Activated B cell treated with CpG ODN at 0.5 μM for 24 hours (primary cell): Measurements from ENCODE around the gene CTSC. TPM values are rescaled to one million over a fixed set of nuclear protein-coding genes. Genes with fewer than 3 reads are reported as not detected.

Experiments used
- ATAC-seq: fragments of 200-7000 bp; cut with Tn5 transposase; one replicate; pipeline ENCODE4 v1.10.0; 2021; ENCODE audit warnings: low read depth, mild to moderate bottlenecking, moderate library complexity
- CTCF ChIA-PET: fragments of 350-600 bp; sonication (Branson Sonifier 250); formaldehyde crosslinking; loops from one replicate; lab custom pipeline; 2021; ENCODE audit warnings: antibody characterized with exemption; lab: Charles Lee
- POLR2A ChIA-PET: fragments of 350-600 bp; sonication (Branson Sonifier 250); formaldehyde crosslinking; loops from one replicate; lab custom pipeline; 2021; ENCODE audit warnings: antibody characterized with exemption; lab: Charles Lee
- DNase-seq: peaks from one replicate; pipeline ENCODE4 v3.0.0; 2022
- H3K27ac Mint-ChIP-seq: one replicate; pipeline ENCODE4 v1.8.0; 2020; ENCODE audit warnings: mixed read lengths
- H3K27me3 Mint-ChIP-seq: one replicate; pipeline ENCODE4 v1.8.0; 2021; ENCODE audit warnings: mixed read lengths
- H3K36me3 Mint-ChIP-seq: one replicate; pipeline ENCODE4 v1.8.0; 2021; ENCODE audit warnings: low read depth, mixed read lengths
- H3K4me1 Mint-ChIP-seq: one replicate; pipeline ENCODE4 v1.8.0; 2021; ENCODE audit warnings: mixed read lengths
- H3K4me3 Mint-ChIP-seq: one replicate; pipeline ENCODE4 v1.8.0; 2020; ENCODE audit warnings: mild to moderate bottlenecking, mixed read lengths
- H3K9me3 Mint-ChIP-seq: one replicate; pipeline ENCODE4 v1.8.0; 2020; ENCODE audit warnings: mixed read lengths
- intact Hi-C: fragments of 100-400 bp; cut with micrococcal nuclease; formaldehyde crosslinking; loops from one replicate; pipeline ENCODE4 v1.15.1; 2024
- total RNA-seq: library from RNA; stranded (reverse); gene quantifications from 2 replicates; pipeline ENCODE4 v1.2.3, GENCODE V29; 2022
- TF ChIP-seq, protein P1 (sequence below): fragments of 200-600 bp; IDR thresholded peaks from one replicate; pipeline ENCODE4 v1.8.0; 2022; ENCODE audit warnings: antibody characterized with exemption, mild to moderate bottlenecking

CTSC gene
- total RNA-seq, 1 donor from 2014 or later, result 31.2 TPM

DNA sequence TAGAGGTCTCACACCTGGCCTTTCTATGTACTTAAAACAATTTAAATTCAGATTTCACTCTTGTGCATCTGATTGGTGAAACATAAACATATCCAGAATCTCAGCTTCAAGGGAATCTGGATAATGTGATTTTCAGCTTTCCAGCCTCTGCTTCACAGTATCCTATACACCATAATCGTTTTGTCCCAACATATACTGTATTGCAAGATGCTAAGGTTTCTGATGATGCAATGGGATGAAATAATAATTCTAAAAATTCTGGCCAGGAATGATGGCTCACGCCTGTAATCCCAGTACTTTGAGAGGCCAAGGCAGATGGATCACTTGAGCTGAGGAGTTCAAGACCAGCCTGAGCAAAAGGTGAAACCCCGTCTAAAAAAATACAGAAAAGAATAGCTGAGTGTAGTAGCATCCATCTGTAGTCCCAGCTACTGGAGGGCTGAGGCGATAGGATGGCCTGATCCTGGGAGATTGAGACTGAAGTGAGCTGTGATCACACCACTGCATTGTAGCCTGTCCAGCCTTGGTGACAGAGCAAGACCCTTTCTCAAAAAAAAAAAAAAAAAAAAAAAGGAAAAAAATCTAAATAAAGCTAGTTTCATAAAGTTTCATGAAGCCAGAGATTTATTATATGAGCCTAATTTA lies 41.0 kb upstream of the CTSC start:
- ATAC-seq (no peak), DNase-seq (no peak)
- CTCF ChIA-PET, result no interaction called here
- intact Hi-C loops, result no loop called here
- POLR2A ChIA-PET, result interaction anchor here (0.6 kb wide), 1 partner anchor 19 kb away, joined by 3 read pairs; no protein-coding TSS in a partner anchor
- TF ChIP-seq, protein P1, sequence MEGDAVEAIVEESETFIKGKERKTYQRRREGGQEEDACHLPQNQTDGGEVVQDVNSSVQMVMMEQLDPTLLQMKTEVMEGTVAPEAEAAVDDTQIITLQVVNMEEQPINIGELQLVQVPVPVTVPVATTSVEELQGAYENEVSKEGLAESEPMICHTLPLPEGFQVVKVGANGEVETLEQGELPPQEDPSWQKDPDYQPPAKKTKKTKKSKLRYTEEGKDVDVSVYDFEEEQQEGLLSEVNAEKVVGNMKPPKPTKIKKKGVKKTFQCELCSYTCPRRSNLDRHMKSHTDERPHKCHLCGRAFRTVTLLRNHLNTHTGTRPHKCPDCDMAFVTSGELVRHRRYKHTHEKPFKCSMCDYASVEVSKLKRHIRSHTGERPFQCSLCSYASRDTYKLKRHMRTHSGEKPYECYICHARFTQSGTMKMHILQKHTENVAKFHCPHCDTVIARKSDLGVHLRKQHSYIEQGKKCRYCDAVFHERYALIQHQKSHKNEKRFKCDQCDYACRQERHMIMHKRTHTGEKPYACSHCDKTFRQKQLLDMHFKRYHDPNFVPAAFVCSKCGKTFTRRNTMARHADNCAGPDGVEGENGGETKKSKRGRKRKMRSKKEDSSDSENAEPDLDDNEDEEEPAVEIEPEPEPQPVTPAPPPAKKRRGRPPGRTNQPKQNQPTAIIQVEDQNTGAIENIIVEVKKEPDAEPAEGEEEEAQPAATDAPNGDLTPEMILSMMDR, result no peak
- H3K4me3 Mint-ChIP-seq, result no peak overlapping the region
- no peak overlapping the region for H3K27ac Mint-ChIP-seq
- H3K9me3 Mint-ChIP-seq, result no peaks in the 10 kb centered on the region
- no peaks in the 10 kb centered on the region for H3K36me3 Mint-ChIP-seq
- H3K27me3 Mint-ChIP-seq, result no peaks in the 10 kb centered on the region
- no peaks in the 10 kb centered on the region for H3K4me1 Mint-ChIP-seq

- Mint-ChIP-seq H3K4me1 (no peaks in the 10 kb centered on the region), H3K27ac (no peak overlapping the region), H3K9me3 (no peaks in the 10 kb centered on the region), H3K36me3 (peaks cover 2% of the 10 kb centered on the region), H3K4me3 (no peak overlapping the region), H3K27me3 (no peaks in the 10 kb centered on the region)
- TF ChIP-seq, protein P1, result no peak
- DNase-seq, result no peak
- ChIA-PET POLR2A (no interaction called here), CTCF (no interaction called here)
- no peak for ATAC-seq
- intact Hi-C loops, result no loop called here
Measured at GRCh38 chr11:88377646-88378045, 40.1 kb upstream of the CTSC start.

DNA sequence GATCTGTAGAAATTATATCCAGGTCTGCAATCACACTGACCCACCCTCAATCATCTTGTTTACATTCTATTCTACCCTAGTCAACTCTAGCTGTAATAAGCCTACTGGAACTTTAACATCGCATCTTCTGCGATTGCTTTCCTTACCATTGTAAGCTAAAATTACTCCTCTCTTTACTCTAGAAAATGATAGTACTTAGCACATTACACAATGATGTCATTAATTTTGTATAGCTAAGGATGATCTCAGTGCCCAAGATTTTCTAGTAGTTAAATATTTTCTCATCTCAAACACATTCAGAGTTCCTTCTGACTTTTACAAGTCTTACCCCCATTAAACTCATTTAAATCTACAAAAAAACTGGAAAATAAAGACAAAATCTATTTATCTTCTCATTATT lies 39.6 kb upstream of the CTSC start:
- H3K9me3 Mint-ChIP-seq, result no peaks in the 10 kb centered on the region
- peaks cover 2% of the 10 kb centered on the region for H3K36me3 Mint-ChIP-seq
- H3K27me3 Mint-ChIP-seq, result no peaks in the 10 kb centered on the region
- CTCF ChIA-PET, result no interaction called here
- TF ChIP-seq, protein P1, result no peak
- no peak overlapping the region for H3K27ac Mint-ChIP-seq
- ATAC-seq (no peak), DNase-seq (no peak)
- intact Hi-C loops, result no loop called here
- H3K4me3 Mint-ChIP-seq, result no peak overlapping the region
- POLR2A ChIA-PET, result no interaction called here
- H3K4me1 Mint-ChIP-seq, result no peaks in the 10 kb centered on the region

GRCh38 chr11:88375927-88376470 lies 38.5 kb upstream of the CTSC start:
- H3K9me3 Mint-ChIP-seq, result no peaks in the 10 kb centered on the region
- ChIA-PET POLR2A (no interaction called here), CTCF (no interaction called here)
- no peaks in the 10 kb centered on the region for H3K4me1 Mint-ChIP-seq
- no peak for ATAC-seq
- TF ChIP-seq, protein P1, result no peak
- intact Hi-C loops, result no loop called here
- DNase-seq, result no peak
- H3K4me3 Mint-ChIP-seq, result no peak overlapping the region
- H3K36me3 Mint-ChIP-seq, result peaks cover 2% of the 10 kb centered on the region
- H3K27ac Mint-ChIP-seq, result no peak overlapping the region
- H3K27me3 Mint-ChIP-seq, result no peaks in the 10 kb centered on the region

DNA sequence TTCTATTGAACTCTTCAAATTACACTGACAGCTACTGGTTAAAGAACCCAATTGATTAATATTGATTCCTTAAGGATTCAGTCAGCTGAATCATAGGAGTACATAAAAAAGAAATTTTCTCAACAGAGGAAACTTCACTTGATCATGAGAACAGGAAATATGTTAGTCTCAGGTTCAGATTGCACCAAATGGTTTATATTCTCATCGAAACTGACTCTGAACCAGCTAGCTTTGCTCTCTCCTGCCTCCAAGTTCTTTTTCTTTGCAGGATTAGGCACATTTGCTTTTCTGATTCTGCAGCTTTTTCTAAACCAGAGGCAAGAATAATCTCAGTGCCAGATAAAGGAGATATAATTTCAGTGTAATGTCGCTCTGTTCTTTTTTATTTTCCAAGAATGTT lies 33.2 kb upstream of the CTSC start:
- TF ChIP-seq, protein P1, result no peak
- DNase-seq, result no peak
- no peak for ATAC-seq
- no peak overlapping the region for H3K27ac Mint-ChIP-seq
- POLR2A ChIA-PET, result interaction anchor here (0.7 kb wide), 1 partner anchor 253 kb away, joined by 10 read pairs; no protein-coding TSS in a partner anchor
- peaks cover 1% of the 10 kb centered on the region for H3K27me3 Mint-ChIP-seq
- H3K9me3 Mint-ChIP-seq, result no peaks in the 10 kb centered on the region
- no peaks in the 10 kb centered on the region for H3K4me1 Mint-ChIP-seq
- H3K36me3 Mint-ChIP-seq, result peaks cover 2% of the 10 kb centered on the region
- intact Hi-C loops, result no loop called here
- CTCF ChIA-PET, result no interaction called here
- no peak overlapping the region for H3K4me3 Mint-ChIP-seq
